ENCODE measurements around the gene CCR5AS.
"Not testable (repeated sequence)": the region's sequence is repeated elsewhere in the genome, so short reads cannot be mapped to it uniquely, and the experiment has no call there.

The CCR5AS gene

GRCh38 chr3:46405301-46406019 lies 1.4 kb downstream of the CCR5AS start:
- no peak for DNase-seq (ENCODE audit: low spot score)

DNA sequence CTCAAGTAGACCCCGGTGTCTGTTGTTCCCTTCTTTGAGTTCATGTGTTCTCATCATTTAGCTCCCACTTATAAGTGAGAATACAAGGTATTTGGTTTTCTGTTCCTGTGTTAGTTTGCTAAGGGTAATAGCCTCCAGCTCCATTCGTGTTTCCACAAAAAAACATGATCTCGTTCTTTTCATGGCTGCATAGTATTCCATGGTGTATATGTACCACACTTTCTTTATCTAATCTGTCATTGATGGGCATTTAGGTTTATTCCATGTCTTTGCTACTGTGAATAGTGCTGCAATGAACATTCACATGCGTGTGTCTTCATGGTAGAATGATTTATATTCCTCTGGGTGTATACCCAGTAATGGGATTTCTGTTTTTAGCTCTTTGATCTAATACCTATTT lies 4.0 kb downstream of the CCR5AS start:
- not testable (repeated sequence) for DNase-seq (ENCODE audit: low spot score)

DNA sequence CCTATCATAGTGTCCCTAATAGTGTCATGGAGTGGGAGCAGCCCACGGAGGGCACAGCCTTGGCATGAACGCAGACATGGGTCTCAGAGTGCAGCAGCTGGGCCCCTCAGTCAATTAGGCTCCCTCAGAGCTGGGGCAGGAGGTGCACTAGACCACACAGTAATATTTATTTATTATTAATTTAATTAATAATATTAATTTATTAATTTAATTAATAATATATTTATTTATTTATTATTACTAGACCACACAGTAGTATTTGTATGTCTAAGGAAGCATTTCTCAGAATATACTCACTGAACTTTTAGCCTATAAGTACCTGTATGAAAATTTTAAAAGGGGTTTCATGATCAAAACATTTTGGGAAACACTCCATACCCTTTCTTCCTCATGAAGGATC lies 5.3 kb downstream of the CCR5AS start:
- no peak for DNase-seq (ENCODE audit: low spot score)

DNA sequence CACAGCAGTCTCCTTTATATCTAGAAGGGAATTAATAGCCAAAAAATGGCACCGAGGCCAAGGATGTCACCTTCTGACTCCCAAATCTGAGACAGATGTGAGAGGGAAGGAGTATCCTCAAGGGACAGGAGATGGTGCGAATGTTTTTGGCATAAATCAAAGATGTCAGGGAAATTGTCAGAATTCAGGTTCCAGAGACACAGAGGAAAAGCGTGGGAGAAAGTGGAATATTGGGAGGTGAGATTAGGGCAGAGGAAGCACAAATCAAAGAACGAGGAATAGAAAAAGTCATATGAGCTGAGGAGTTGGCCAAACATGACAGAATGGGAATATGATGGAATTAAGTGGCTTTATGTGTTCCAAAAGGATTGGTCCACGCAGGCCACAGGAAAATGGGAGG lies 6.0 kb downstream of the CCR5AS start:
- DNase-seq (ENCODE audit: low spot score): no peak

GRCh38 chr3:46400000-46400734 lies 6.7 kb downstream of the CCR5AS start:
- DNase-seq (ENCODE audit: low spot score): peak; percentile 38

DNA sequence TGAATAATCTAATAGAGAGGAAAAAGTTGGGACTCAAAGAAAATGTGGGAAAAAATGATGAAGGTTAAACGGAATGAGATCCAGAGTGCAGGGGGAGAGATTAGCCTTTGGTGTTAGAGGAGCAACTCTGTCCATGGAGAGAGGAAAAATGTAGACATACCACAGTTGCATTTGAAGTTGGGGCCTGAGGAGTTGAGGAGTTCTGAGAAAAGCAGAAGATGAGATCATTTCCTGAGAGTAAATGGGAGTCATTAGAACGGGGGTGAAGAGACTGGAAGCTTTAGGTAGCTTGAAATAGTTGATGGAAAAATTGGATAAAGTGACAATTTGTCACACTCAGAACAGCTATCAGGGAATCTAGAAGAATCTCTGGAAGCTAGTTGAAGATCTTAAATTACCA lies 7.3 kb downstream of the CCR5AS start:
- no peak for DNase-seq (ENCODE audit: low spot score)

DNA sequence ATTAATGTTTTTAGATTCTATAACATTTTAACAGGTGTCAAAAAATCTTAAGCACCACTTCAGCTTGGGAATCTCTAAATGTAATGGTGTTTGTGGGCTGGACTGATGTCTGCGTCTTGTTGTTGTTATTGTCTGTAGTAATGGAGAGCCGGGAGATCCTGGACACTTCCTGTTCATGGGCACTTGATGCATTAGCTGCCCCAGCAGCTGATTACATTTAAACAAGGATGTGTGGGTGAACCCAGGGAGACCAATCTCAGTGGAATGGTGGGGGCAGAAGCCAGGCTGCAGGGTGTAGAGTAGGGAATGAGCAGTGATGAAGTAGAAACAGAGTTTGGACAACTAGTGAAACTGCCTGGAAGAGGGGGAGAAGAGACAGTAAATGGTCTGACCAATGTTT lies 7.8 kb downstream of the CCR5AS start:
- no peak for DNase-seq (ENCODE audit: low spot score)

GRCh38 chr3:46398186-46398955 lies 8.5 kb downstream of the CCR5AS start:
- no peak for DNase-seq (ENCODE audit: low spot score)

DNA sequence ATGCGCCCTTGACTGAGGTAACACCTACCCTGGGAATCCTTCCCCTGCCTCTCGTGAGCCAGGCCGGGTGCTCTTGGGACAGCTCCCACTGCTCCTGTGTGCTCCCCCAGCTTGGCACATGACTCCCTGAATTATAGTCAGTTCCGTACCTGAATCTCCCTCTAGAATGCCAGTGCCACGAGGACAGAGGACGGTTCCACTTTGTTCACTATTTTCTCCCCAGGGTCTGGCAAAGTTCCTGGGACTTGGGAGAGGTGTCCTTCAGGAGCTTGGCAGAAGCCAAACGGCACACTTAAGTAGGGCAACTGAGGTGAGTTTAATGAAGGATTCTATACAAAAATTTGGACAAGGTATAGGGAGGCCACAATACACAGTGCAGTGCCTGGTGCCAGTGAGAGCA lies 9.8 kb downstream of the CCR5AS start:
- DNase-seq (ENCODE audit: low spot score): no peak

DNA sequence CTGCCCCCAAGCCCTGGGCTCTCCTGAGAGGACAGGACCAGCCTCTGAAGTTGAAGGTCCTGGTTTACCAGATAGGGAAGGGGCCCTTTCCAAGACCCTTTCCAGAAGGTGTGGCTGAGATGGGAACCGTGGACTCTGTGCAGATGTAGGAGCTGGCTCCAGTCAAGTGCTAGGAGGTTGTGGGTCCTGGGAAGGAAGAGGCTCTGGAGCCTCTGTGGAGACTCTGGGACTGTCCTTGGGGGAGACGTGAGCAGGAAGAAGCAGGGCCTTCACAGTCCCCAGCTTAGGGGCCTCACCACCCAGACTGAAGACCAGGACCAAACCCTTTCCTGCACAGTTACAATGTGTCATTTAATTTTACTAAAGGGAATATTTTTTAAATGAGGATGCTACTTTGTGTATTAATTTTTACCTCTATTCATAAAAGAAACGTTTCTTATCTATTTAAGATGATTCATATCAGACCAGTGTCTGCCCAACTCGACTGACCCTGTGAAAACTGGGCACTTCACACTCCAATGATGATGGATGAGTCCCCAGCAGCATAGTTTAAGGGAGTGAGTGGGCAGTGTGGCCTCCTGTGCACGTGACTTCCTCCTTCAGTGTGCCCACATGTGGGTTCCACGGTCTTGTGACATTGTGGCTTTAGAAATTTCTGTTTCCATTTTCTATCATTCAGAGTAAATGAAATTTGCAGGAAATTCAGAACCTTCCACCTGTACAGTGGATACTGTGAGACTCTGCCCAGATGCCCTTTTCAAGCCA lies 10.9 kb downstream of the CCR5AS start:
- no peak for DNase-seq (ENCODE audit: low spot score)

GRCh38 chr3:46395210-46395661 lies 11.6 kb downstream of the CCR5AS start:
- peak; percentile 26 for DNase-seq (ENCODE audit: low spot score)

DNA sequence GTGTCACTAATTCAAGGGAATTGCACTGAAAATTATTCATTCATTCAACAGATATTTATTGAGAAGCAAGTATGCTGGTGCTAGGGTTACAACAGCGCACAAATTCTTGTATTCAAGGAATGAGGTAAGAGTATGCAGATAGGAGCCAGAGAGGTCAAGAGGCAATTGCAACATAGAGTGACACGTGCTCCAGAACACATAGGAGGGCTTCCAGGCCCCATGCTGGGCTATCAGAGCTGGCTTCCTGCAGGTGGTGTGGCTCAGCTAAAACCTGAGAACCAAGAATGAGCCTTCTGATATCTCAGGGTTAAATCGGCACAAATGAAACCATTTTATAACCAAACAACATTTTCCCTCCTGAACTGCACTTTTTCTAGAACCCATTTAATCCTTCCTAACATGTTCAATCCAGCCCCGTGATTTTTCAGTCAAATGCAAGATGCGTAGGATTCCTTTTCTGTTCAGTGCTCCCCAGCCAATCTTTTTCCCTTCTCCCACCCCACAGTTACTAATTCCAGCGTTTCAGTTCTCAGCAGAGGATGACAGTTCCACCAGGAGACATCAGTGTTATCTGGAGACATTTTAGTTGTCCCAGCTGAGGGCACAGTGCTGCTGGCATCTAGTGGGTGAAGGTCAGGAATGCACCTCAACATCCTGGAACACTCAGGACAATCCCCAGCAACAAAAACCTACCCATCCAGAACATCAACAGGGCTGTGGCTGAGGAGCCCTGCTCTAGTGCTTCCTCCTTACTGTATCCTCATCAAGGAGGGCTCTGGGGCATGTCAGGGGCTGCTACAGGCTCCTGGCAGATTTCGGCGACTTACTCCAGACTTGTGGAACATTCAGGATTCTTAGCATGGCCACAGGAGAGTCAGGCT lies 13.1 kb downstream of the CCR5AS start:
- DNase-seq (ENCODE audit: low spot score): no peak

GRCh38 chr3:46393011-46393410 lies 13.9 kb downstream of the CCR5AS start:
- no peak for DNase-seq (ENCODE audit: low spot score)

GRCh38 chr3:46391526-46391925 lies 15.3 kb downstream of the CCR5AS start:
- DNase-seq (ENCODE audit: low spot score): not testable (repeated sequence)

- no peak for DNase-seq (ENCODE audit: low spot score)
Measured at GRCh38 chr3:46389306-46389705, 17.6 kb downstream of the CCR5AS start.

DNA sequence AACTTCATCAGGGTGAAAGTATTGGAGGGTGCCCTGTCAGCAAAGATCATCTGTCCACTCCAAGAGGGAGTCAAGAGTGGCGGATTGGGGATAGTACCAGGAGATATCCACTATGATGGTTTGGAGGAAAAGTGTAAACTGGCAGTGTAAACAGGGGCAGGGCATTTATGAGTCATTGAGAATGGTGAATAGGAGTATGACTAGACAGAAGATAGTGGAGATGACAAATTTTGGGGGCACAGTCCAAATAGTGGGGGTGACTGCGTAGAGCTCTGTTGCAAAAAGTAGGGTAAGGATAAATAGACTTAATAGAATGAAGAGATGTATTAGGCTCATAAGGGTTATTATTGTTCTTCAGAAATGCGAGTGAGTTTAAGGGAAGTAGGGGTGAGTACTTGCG lies 18.0 kb downstream of the CCR5AS start:
- DNase-seq (ENCODE audit: low spot score): not testable (repeated sequence)

- no peak for DNase-seq (ENCODE audit: low spot score)
Measured at GRCh38 chr3:46386205-46386604, 20.7 kb downstream of the CCR5AS start.

- DNase-seq (ENCODE audit: low spot score): no peak
Measured at GRCh38 chr3:46383951-46384330, 22.9 kb downstream of the CCR5AS start.

DNA sequence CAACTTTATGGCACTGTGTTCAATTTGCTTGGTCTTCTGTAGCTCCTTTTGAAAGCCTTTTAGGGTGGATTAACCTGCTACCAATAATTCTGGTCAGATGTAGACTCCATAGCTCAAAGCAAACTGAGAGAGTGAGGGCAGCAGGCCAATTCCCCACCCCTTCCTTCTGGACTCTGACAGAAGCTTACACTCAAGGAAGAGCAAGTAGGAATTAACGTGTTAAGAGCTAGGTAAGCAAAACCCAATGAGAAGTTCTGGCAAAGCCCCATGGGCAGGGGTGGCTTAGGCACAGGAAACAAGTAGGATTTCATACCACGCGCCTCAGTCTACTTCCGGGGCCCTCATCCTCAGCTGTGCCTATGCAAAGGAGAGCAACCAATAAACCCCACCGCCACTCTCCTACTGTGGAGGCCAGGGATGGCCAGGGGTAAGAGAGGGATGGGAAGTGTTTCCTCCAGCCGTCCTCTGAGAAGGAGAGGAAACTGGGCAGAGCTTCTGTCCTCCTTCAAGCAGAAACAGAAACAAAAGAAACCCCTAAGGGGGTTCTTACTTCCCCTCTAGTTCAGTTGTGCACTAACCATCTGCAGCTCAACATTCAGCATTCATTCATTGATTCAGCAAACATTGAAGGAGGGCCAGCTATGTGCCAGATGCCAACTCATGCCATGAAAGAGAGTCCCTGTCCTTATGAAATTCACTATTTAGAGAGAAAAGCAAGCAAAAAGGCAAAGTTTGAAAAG lies 23.5 kb downstream of the CCR5AS start:
- no peak for DNase-seq (ENCODE audit: low spot score)

DNA sequence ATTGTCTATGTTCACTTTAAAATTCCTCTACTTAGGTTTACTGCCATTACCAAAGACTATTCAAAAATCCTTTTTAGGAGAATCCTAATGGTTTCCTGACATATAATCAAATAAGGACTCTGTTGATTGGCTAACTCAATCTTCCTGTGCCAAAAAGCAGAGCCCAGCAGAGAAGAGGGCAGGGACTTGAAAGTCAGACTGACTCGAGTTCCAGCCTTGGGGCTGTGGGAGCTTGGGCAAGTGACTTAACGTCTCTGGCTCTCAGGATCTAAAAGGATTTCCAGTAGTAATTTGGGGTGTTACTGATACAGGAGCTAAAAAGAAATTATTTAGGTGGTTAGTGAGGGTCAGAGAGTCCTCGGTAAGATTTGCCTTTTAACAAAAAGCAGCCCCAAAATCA lies 25.2 kb downstream of the CCR5AS start:
- DNase-seq (ENCODE audit: low spot score): no peak

All from AG20443 (cell line).